ENCODE measurements around the gene NPAS1.

- no peak for TF ChIP-seq CTCF (IDR thresholded peaks at IDR 0.05; ENCODE audit: poor library complexity, severe bottlenecking)
- TF ChIP-seq EP300 (conservative IDR thresholded peaks at IDR 0.05; ENCODE audit: poor library complexity, severe bottlenecking) = no peak
- no peak for TF ChIP-seq POLR2AphosphoS5 (IDR thresholded peaks at IDR 0.05)
- no peak for TF ChIP-seq RAD21 (conservative IDR thresholded peaks at IDR 0.05)
- no peak for TF ChIP-seq SMC3 (conservative IDR thresholded peaks at IDR 0.05; ENCODE audit: poor library complexity)
- TF ChIP-seq EZH2 (IDR thresholded peaks at IDR 0.05; ENCODE audit: borderline replicate concordance, insufficient read depth, low read length, poor library complexity, severe bottlenecking) = no peak
- TF ChIP-seq MXI1 (conservative IDR thresholded peaks at IDR 0.05; ENCODE audit: poor library complexity, severe bottlenecking) = no peak
- no peak for TF ChIP-seq TAF1 (IDR thresholded peaks at IDR 0.05; ENCODE audit: low read depth)
- TF ChIP-seq REST (IDR thresholded peaks at IDR 0.05; ENCODE audit: borderline replicate concordance) = no peak
These were observed 37.7 kb downstream of the NPAS1 start for GRCh38 chr19:47057328-47057727.

Data from neural cell (in vitro differentiated cells).